ENCODE measurements around the gene ACVRL1. TPM values are rescaled to one million over a fixed set of nuclear protein-coding genes. Genes with fewer than 3 reads are reported as not detected.
A peak's percentile ranks its signal among the peaks of the same experiment; 100 is the strongest.

ACVRL1 gene
- total RNA-seq, 1 donor from 2014 or later: 4.9 TPM

- ATAC-seq: peak; percentile 65
Measured at GRCh38 chr12:51970904-51971646, 63.8 kb downstream of the ACVRL1 start.

- ATAC-seq: no peak
Measured at GRCh38 chr12:51971679-51972421, 64.5 kb downstream of the ACVRL1 start.

GRCh38 chr12:51972422-51972812 is 65.1 kb downstream of the ACVRL1 start:
- peak; percentile 2 for ATAC-seq

- peak; percentile 59 for ATAC-seq
Measured at GRCh38 chr12:51972849-51973273, 65.6 kb downstream of the ACVRL1 start.

Other genes starting within 250 kb of the ACVRL1 start
- 0.16 TPM for gene FIGNL2, start 58.8 kb upstream of the ACVRL1 start, total RNA-seq
- not detected for gene ANKRD33, start 19.4 kb upstream of the ACVRL1 start, total RNA-seq
- gene ACVR1B, start 44.2 kb downstream of the ACVRL1 start, total RNA-seq: 19.2 TPM
- 3.9 TPM for gene TAMALIN, start 99.4 kb downstream of the ACVRL1 start, total RNA-seq
- gene NR4A1, start 143.9 kb downstream of the ACVRL1 start, total RNA-seq: 2.0 TPM
- 35.2 TPM for gene ATG101, start 162.5 kb downstream of the ACVRL1 start, total RNA-seq
- gene SMIM41, start 172.2 kb downstream of the ACVRL1 start, total RNA-seq: not detected